Measurements from ENCODE around the gene REPIN1.
A peak's percentile ranks its signal among the peaks of the same experiment; 100 is the strongest.

The REPIN1 gene

DNA sequence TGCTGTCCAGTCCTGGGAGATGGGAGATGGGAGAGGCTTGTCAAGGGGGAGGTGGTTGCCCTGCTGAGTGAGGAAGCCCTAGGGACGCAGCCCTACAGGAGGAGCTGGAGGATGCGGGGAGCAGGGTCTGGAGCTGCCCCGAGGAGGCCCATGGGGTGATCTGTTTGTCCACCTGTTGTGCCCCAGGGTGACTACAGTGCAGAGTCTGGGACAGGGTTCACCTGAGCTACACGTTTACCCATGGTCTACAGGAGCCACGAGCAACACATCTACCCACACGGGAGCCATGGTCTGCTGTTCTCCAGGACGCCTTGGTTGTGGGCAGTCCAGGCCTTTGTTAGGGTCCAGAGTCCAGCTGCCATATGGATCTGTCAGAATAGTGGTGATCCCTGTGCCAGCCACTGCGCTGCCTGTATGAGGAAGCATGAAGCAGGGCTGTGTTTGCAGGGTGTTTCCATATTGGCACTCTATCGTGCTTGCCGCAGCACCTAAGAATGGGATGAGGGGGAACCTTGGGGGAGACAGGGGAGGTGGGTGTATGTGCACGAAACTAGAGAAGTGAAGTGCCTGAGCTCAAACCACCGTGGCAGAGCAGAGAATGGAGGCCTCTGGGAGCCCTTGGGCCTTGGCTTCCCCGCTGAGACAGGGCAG is 34.2 kb downstream of the REPIN1 start:
- Histone ChIP-seq H3K36me3 (ENCODE audit: control insufficient read depth, insufficient read depth, low read length) (no peaks in the 10 kb centered on the region), H3K27me3 (ENCODE audit: control insufficient read depth, insufficient read depth, low read length) (no peaks in the 10 kb centered on the region), H3K9ac (ENCODE audit: low read length) (peak overlapping the region; percentile 36), H3K4me3 (ENCODE audit: low read length) (no peak overlapping the region), H3K4me1 (ENCODE audit: control insufficient read depth, insufficient read depth, low read length) (peaks cover 59% of the 10 kb centered on the region), H3K9me3 (ENCODE audit: control insufficient read depth, low read length) (no peaks in the 10 kb centered on the region)

DNA sequence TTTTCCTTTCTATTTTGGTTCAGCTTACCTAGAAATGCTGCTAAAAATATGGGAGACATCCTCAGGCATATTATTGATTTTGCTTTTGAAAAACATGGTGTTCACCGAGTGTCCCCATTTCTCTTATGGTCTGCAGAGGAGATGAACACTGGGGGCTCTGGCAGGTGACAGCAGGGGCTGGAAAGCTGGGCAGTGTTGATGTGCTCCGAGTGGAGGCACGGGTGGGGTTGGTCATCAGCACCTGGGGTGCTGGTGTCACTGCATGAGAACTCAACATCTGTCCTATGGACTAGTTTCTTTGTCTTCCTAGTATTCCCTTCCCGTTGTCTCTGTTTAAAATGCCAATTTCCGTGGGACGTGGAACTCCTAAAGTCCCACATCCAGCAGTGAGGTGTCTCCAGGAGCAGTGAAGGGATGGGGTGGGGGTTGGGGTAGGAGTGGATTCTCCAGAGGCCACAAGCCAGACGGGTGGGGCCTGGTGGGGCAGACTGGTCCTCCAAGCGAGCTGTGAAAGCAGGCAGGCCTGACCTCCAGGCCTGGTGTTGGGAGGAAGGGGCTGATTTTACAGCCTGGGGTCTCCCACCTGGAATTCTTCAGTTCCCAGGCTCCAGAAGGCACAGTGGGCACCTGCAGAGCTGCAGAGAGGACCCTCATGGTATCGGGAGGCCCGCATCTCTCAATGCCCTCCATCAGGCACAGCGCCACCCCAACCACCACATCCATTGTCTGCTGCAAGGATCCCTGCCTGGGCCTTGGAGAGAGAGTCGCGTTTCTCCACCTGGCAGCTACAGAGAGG is 35.0 kb downstream of the REPIN1 start:
- Histone ChIP-seq H3K4me1 (ENCODE audit: control insufficient read depth, insufficient read depth, low read length) (peaks cover 59% of the 10 kb centered on the region), H3K27me3 (ENCODE audit: control insufficient read depth, insufficient read depth, low read length) (no peaks in the 10 kb centered on the region), H3K9ac (ENCODE audit: low read length) (peak overlapping the region; percentile 91), H3K36me3 (ENCODE audit: control insufficient read depth, insufficient read depth, low read length) (no peaks in the 10 kb centered on the region), H3K4me3 (ENCODE audit: low read length) (no peak overlapping the region), H3K9me3 (ENCODE audit: control insufficient read depth, low read length) (no peaks in the 10 kb centered on the region)

DNA sequence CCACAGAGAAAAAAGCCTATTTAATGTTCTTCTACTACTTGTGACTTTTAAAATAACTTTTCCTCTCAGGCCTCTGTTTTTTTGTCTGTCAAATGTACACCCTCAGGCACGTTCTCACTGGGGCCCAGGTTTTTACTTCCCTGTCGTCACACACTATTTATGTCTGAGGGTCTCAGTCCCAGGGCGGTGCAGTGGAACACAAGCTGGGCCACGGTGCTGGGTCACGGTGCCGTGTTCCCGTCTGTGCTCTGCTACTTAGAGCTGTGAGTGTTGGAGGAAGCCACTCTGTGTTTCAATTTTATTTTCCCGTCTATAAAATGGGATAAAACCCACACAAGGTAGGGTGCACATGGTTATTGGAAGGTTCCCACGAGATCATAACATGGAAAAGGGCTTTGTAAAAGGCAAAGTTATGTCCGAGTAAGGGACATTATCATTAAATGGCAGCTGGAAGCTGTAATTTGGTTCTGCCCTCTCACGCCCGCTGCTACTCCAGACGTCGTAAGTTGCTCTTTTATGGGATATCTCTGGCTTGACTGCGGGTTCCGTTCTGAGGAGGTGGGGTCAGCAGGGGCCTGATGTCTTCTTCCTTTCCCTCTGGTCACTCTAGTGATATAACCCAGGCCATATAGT is 35.7 kb downstream of the REPIN1 start:
- Histone ChIP-seq H3K27me3 (ENCODE audit: control insufficient read depth, insufficient read depth, low read length) (no peaks in the 10 kb centered on the region), H3K4me1 (ENCODE audit: control insufficient read depth, insufficient read depth, low read length) (peaks cover 59% of the 10 kb centered on the region), H3K9ac (ENCODE audit: low read length) (peak overlapping the region; percentile 91), H3K4me3 (ENCODE audit: low read length) (peak overlapping the region; percentile 58), H3K36me3 (ENCODE audit: control insufficient read depth, insufficient read depth, low read length) (no peaks in the 10 kb centered on the region), H3K9me3 (ENCODE audit: control insufficient read depth, low read length) (no peaks in the 10 kb centered on the region)

DNA sequence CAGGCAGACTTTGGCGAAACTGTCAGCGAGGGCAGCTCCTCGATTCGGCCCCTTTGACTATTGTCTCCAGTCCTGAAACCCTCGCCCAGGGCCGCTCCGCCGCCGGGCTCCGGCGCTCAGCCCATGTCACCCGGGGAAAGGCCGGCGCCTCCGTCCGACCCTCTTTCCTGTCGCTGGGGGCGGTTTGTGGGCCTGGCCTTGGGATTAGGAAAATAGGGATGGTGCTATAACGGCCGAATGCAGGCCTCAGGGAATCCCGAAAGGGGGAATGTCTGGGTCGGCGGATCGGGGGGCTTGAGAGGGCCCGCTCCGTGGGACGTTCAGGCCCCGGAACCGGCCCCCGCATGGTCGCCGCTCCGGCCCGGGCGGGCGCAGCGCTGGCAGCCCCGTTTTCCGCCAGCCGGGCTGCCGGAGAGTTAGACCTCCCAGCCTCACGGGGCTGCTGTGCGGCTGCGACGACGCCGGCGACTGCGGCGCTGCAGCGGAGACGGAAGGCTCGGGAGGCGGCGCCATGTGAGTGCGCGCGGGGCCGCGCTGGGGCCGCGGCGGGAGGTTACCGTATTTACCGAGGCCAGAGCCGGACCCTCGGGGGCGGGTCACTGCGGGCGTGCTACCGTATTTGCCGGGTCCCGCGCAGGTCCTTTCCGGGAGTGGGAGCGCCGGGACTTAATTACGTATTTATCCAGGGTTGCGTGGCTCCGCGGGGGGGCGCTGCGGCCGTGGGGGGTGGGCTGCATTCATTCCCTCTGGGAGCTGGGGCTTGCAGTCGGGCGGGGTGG is 36.4 kb downstream of the REPIN1 start:
- peak overlapping the region; percentile 58 for H3K4me3 ChIP-seq (ENCODE audit: low read length)

DNA sequence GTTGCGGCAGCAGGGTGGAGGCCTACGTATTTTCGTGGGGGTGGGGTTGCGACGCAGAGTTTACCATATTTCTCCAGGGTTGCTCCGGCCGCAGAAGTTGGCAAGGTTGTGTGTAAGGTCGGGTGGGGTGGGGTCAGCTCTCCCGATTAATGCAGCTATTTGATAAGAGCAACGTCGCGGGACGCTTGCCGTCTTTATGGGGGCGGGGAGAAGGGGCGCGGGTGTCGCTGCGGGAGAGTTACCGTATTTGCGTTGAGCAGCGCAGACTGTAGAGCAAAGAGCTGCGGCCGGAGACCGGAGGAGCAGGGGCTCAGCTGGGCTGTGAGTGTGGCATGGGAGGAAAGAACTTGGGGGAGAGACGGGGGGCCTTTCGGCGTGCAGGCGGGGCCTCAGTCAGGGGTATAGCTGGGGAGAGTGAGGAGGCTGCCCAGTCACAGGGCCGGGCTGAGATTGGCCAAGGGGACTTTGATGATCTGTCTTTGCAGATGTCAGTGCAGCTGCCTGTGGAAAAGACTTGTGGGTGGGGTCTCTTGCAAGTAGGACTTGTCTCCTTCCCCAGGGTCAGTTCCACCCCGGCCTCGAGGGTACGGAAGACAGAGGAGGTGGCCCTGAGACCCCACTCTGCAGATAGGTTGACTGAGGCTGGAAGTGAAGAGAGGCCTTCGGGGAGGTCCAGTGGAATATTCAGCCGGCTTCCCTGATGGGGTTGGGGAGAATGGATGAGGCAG is 37.1 kb downstream of the REPIN1 start:
- Histone ChIP-seq H3K36me3 (ENCODE audit: control insufficient read depth, insufficient read depth, low read length) (no peaks in the 10 kb centered on the region), H3K9ac (ENCODE audit: low read length) (peak overlapping the region; percentile 91), H3K4me1 (ENCODE audit: control insufficient read depth, insufficient read depth, low read length) (peaks cover 51% of the 10 kb centered on the region), H3K4me3 (ENCODE audit: low read length) (peak overlapping the region; percentile 52), H3K9me3 (ENCODE audit: control insufficient read depth, low read length) (no peaks in the 10 kb centered on the region), H3K27me3 (ENCODE audit: control insufficient read depth, insufficient read depth, low read length) (no peaks in the 10 kb centered on the region)

More for the DNA sequence above, 36.4 kb downstream of the REPIN1 start:
- H3K27me3 ChIP-seq (ENCODE audit: control insufficient read depth, insufficient read depth, low read length), result no peaks in the 10 kb centered on the region
- H3K36me3 ChIP-seq (ENCODE audit: control insufficient read depth, insufficient read depth, low read length), result no peaks in the 10 kb centered on the region
- H3K9ac ChIP-seq (ENCODE audit: low read length), result peak overlapping the region; percentile 91
- no peaks in the 10 kb centered on the region for H3K9me3 ChIP-seq (ENCODE audit: control insufficient read depth, low read length)
- peaks cover 58% of the 10 kb centered on the region for H3K4me1 ChIP-seq (ENCODE audit: control insufficient read depth, insufficient read depth, low read length)

DNA sequence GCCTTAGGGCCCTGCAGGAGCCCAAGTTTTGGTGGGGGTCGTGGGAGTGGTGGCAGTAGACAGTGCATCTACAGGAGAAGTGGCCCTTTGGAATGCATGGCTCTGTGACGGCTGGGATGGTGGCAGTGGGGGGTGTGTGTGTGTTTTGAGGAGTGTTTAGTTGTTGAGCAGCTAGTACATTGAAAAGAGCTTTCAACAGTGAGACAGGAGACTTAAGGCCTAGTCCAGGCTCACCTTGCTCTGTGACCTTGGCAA is 37.6 kb downstream of the REPIN1 start:
- Histone ChIP-seq H3K4me3 (ENCODE audit: low read length) (peak overlapping the region; percentile 52), H3K36me3 (ENCODE audit: control insufficient read depth, insufficient read depth, low read length) (no peaks in the 10 kb centered on the region), H3K9ac (ENCODE audit: low read length) (peak overlapping the region; percentile 91), H3K27me3 (ENCODE audit: control insufficient read depth, insufficient read depth, low read length) (no peaks in the 10 kb centered on the region), H3K4me1 (ENCODE audit: control insufficient read depth, insufficient read depth, low read length) (peaks cover 47% of the 10 kb centered on the region), H3K9me3 (ENCODE audit: control insufficient read depth, low read length) (no peaks in the 10 kb centered on the region)

DNA sequence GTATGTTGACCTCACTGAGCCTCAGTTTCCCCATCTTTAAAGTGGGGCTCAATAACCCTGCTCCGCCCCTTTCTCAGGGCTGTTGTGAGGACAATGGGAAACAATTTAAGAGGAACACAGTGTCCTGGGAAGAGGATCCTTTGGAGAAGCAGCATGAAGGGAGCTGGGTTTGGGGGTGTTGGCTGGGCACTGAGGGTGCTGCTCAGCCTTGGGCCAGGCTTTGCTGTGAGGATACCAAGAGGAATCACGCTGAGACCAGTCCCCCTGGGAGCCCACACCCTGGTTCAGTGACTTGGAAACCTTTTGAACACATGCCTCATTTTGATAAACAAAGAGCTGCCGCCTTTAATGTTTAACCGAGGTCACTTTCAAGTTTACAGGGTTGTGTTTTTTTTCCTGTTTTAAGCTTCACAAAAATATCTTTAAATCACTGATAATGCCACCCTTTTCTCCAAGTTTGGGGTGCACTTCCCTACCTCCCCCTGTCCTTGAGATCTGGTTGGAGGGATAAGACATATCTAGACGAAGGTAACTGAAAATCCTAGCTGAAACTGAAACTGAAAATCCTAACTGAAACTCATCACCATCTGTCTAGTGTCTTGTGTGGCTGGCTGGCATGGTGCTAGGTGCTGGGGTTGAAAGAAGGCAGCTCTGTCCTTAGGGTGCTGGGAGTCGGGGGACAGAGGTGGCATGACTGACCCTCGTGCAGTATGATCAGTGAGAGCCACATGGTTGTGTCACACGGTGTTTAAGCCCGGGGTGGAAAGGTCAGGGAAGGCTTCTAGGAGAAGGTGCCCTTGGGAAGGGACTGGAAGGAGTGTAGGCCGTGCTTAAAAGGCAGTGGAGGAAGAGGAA is 38.2 kb downstream of the REPIN1 start:
- H3K27me3 ChIP-seq (ENCODE audit: control insufficient read depth, insufficient read depth, low read length), result no peaks in the 10 kb centered on the region
- no peaks in the 10 kb centered on the region for H3K36me3 ChIP-seq (ENCODE audit: control insufficient read depth, insufficient read depth, low read length)
- peak overlapping the region; percentile 91 for H3K9ac ChIP-seq (ENCODE audit: low read length)
- peaks cover 44% of the 10 kb centered on the region for H3K4me1 ChIP-seq (ENCODE audit: control insufficient read depth, insufficient read depth, low read length)
- no peaks in the 10 kb centered on the region for H3K9me3 ChIP-seq (ENCODE audit: control insufficient read depth, low read length)
- H3K4me3 ChIP-seq (ENCODE audit: low read length), result peak overlapping the region; percentile 52

DNA sequence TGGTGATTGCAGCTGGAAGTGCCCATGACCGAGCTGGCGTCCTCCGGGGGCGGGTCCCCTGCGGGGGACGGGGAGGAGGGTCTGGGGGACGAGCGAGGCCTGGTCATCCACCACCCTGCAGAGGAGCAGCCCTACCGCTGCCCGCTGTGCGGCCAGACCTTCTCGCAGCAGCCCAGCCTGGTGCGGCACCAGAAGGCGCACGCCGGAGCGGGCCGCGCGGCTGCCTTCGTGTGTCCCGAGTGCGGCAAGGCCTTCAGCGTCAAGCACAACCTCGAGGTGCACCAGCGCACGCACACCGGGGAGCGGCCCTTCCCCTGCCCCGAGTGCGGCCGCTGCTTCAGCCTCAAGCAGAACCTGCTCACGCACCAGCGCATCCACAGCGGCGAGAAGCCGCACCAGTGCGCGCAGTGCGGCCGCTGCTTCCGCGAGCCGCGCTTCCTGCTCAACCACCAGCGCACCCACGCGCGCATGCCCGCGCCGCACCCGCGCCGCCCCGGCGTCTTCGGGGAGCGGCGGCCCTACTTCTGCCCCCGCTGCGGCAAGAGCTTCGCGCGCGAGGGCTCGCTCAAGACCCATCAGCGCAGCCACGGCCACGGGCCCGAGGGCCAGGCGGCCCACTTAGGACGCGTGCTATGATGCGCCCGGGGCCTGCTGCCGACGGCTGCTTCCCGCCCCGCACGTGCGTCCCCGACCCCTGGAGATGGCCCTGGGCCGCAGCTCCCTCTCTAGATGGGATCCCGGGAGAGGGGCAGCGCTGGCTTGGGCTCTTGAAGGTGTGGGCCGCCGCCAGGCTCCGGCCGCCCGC is 39.2 kb downstream of the REPIN1 start:
- no peaks in the 10 kb centered on the region for H3K27me3 ChIP-seq (ENCODE audit: control insufficient read depth, insufficient read depth, low read length)
- H3K9ac ChIP-seq (ENCODE audit: low read length), result no peak overlapping the region
- H3K4me3 ChIP-seq (ENCODE audit: low read length), result no peak overlapping the region
- no peaks in the 10 kb centered on the region for H3K36me3 ChIP-seq (ENCODE audit: control insufficient read depth, insufficient read depth, low read length)
- peaks cover 38% of the 10 kb centered on the region for H3K4me1 ChIP-seq (ENCODE audit: control insufficient read depth, insufficient read depth, low read length)
- H3K9me3 ChIP-seq (ENCODE audit: control insufficient read depth, low read length), result no peaks in the 10 kb centered on the region

DNA sequence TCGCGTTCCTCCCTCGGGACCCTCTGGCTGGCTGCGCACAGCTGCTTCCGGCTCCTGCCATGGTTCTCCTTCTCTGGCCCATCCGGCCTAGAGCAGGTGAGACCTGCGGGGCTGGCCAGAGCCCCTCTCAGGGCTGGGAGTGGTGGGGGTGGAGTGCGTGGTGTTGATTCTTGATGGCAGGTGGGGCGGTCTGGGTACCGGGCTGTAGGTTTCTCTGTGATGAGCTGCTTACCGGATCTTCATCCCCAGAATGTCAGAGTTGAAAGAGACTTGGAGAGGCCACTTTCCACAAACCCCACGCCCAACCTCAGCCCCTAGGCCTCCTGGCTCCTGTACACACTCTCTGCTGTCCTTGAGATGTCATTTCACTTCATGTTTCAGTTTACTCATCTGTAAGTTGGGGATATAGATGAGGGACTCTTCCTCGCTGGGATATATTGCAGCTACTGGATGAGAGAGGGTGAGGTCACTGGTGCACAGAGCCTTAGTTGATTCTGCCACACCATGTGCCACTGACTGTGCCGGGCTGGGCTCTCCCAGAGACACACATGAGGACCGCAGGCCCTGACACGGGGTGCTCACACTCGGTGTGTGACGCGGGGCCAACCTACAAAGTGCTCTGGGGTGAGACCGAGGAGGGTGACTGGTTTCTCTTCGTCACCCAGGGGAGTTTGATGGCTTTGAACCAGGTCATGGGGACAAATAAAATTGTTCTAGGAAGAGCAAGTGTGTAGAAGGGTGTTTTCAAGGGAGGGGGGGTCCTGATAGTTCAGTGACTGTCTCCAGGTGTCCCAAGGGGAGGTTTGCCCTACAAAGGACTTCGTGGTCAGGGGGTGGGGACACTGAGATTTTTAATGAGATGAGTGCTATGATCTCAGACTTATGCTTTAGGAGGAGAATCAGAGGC is 40.0 kb downstream of the REPIN1 start:
- H3K4me3 ChIP-seq (ENCODE audit: low read length), result no peak overlapping the region
- no peaks in the 10 kb centered on the region for H3K27me3 ChIP-seq (ENCODE audit: control insufficient read depth, insufficient read depth, low read length)
- H3K9me3 ChIP-seq (ENCODE audit: control insufficient read depth, low read length), result no peaks in the 10 kb centered on the region
- no peaks in the 10 kb centered on the region for H3K36me3 ChIP-seq (ENCODE audit: control insufficient read depth, insufficient read depth, low read length)
- H3K9ac ChIP-seq (ENCODE audit: low read length), result no peak overlapping the region
- H3K4me1 ChIP-seq (ENCODE audit: control insufficient read depth, insufficient read depth, low read length), result peaks cover 29% of the 10 kb centered on the region

Measured in mucosa of stomach (tissue), 1 donor.